A172 (cell line): Measurements from ENCODE around the gene IMPDH1. TPM values are rescaled to one million over a fixed set of nuclear protein-coding genes. Genes with fewer than 3 reads are reported as not detected.

Experiments used
- DNase-seq: peaks from one replicate; pipeline ENCODE4 v3.0.0-alpha.2; 2015; ENCODE audit warnings: low spot score
- total RNA-seq: library from RNA; depleted of rRNA; stranded (reverse); fragments of >200 nt; shearing (Covaris generic); gene quantifications from 2 replicates; pipeline ENCODE4 v1.2.3, GENCODE V29; 2014

Gene IMPDH1
- total RNA-seq, 1 experiment from 2014 or later: 78.1 TPM

GRCh38 chr7:128387216-128388144, 22.3 kb downstream of the IMPDH1 start:
- peak; percentile 48 for DNase-seq

GRCh38 chr7:128385988-128386925, 23.5 kb downstream of the IMPDH1 start:
- DNase-seq: no peak

GRCh38 chr7:128384726-128385125, 25.1 kb downstream of the IMPDH1 start:
- DNase-seq: no peak

DNA sequence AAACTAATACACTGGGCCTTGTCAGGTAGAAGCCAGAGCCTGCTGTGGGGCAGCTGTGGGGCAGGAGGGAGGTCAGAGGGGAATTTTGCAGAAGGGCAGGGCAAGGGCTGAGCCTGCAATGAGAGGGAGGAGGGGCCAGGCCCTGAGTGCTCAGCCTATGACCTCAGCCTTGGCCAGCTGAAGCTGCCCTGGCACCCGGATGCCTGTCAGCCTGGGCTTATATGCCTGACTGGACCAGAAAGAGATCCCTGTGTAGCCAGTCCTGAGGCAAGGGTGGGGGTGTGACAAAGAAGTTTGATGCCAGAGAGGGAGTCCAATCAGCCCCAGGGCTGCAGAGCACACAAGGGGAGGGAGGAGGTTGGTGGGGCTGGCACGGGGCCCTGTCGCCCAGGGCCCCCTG, 26.0 kb downstream of the IMPDH1 start:
- DNase-seq: no peak

GRCh38 chr7:128381161-128381821, 28.5 kb downstream of the IMPDH1 start:
- no peak for DNase-seq

- no peak for DNase-seq
Observed at GRCh38 chr7:128380483-128381106, 29.2 kb downstream of the IMPDH1 start.

- DNase-seq: no peak
Observed at GRCh38 chr7:128379900-128380479, 29.8 kb downstream of the IMPDH1 start.

DNA sequence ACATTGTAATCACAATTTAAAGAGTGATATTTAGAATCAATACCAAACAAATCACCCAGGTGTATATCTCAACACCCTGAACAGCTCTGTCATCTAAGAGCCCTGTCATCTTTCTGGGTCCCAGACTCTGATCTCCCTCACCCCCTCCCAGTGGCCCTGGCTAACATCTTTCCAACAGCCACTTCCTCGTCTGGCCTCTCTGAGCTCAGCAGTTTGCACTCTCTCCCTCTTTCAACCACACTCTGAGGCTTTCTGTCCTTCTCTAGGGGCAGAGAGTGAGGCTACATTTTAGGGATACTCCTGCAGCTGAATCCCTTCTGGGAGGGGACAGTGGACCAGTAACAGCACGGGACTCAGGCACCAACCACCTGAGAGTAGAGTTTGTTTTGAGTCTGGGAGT, 31.1 kb downstream of the IMPDH1 start:
- no peak for DNase-seq

GRCh38 chr7:128376077-128376476, 33.7 kb downstream of the IMPDH1 start:
- no peak for DNase-seq

DNA sequence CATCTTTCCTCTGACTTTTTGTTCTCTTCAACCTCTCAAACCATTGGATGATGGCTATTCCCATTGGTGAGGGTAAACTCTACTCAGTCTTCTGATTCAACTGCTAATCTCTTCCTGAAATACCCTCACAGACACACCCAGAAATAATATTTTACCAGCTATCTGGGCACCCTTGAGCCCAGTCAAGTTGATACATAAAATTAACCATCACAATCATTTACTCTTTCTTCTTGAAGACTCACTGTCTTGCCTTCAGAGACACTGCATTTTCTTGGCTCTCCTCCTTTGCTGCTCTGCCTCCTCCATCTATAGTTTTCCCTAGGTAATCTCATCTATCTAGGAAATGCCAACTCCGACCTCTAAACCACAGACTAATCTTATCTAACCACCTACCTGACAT, 35.7 kb downstream of the IMPDH1 start:
- no peak for DNase-seq

GRCh38 chr7:128373606-128374005, 36.2 kb downstream of the IMPDH1 start:
- no peak for DNase-seq

DNA sequence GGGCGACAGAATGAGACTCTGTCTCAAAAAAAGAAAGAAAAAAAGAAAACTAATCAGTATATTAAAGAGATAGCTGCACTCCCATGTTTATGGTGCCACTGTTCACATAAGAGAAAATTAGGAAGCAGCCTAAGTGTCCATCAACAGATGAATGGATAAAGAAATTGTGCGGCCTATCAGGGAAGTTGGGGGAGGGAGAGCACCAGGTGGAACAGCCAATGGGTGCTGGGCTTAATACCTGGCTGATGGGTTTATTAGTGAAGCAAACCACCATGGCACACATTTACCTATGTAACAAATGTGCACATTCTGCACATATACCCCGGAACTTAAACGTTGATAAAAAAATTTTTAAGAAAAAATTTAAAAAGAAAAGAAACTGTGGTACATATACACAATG, 39.3 kb downstream of the IMPDH1 start:
- no peak for DNase-seq

DNA sequence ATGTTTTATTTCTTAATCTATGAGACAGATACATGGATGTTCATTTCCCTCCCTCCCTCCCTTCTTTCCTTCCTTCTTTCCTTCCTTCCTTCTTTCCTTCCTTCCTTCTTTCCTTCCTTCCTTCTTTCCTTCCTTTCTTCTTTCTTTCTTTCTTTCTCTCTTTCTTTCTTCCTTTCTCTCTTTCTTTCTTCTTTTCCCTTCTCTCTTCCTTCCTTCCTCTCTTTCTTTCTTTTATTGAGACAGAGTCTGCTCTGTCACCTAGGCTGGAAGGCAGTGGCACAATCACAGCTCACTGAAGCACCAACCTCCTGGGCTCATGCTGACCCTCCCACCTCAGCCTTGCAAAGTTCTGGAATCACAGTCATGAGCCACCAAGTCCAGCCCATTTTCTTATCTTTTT, 42.8 kb downstream of the IMPDH1 start:
- no peak for DNase-seq

GRCh38 chr7:128366300-128366699, 43.5 kb downstream of the IMPDH1 start:
- no peak for DNase-seq

- DNase-seq: no peak
Observed at GRCh38 chr7:128365432-128365831, 44.4 kb downstream of the IMPDH1 start.

- no peak for DNase-seq
Observed at GRCh38 chr7:128364166-128364870, 45.5 kb downstream of the IMPDH1 start.

DNA sequence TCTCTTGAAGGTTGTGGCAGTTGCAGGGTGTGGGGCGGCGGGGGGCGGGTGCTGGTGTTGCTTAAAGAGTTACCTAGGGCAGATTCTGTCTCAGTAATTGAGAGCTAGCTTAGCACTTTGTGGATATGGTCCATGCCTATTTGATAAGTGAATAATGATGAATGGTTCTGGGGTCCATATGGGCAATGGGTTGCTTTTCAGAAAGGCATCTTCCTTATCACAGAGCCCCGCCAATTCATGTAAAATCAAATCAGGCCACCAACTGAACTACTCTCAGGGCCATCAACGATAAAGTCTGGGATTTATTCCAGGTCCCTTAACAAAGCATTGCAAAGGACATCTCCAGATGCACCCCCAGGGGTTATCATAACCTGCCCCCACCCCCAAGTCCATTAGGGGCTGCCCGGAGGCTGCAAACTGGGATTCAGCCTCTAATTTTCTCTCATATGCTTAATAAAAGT, 46.5 kb downstream of the IMPDH1 start:
- DNase-seq: no peak

DNA sequence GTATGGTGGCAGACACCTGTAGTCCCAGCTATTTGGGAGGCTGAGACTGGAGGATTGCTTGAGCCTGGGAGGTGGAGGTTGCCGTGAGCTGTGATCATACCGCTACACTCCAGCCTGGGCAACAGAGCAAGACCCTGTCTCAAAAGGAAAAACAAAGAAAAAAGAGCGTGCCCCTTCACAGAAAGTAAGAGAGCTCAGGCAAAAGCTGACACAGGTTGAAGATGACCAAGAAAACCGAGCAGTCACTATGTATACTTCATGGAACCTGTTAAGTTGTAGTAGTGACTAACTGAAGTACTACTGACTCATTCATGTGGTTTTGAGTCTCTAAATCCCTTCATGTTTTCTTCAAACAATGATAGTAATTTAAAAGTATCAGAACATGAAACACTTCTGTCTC, 47.1 kb downstream of the IMPDH1 start:
- peak; percentile 35 for DNase-seq

GRCh38 chr7:128361411-128362379, 48.1 kb downstream of the IMPDH1 start, which contains the start of gene PRRT4:
Gene PRRT4, minus strand, starts transcription at chr7:128361690.
- no peak for DNase-seq
